GM23338 (cell line): Measurements from ENCODE around the gene COL9A1. TPM values are rescaled to one million over a fixed set of nuclear protein-coding genes. Genes with fewer than 3 reads are reported as not detected.

Source experiments
- ATAC-seq: fragments of 200-7000 bp; cut with Tn5 transposase; 3 replicates; pipeline ENCODE4 v1.9.1; 2020
- DNase-seq: peaks from one replicate; pipeline ENCODE4 v3.0.0-alpha.2; 2015; ENCODE audit warnings: low spot score
- H2AFZ ChIP-seq: fragments of 200-600 bp; sonication (generic); 2 replicates; pipeline ENCODE4 v1.8.0; 2016; ENCODE audit warnings: antibody characterized with exemption, mild to moderate bottlenecking, moderate library complexity
- H3F3A ChIP-seq: fragments of 200-600 bp; sonication (generic); replicated peaks from 2 replicates; pipeline ENCODE4 v1.8.0; 2017; ENCODE audit warnings: antibody characterized with exemption, mixed run types, low read depth
- H3K27ac ChIP-seq: fragments of 200-600 bp; sonication (generic); 2 replicates; pipeline ENCODE4 v1.6.1; 2016; ENCODE audit warnings: low read depth
- H3K27me3 ChIP-seq: fragments of 200-600 bp; sonication (generic); 2 replicates; pipeline ENCODE4 v1.8.0; 2016; ENCODE audit warnings: mild to moderate bottlenecking, mixed run types, moderate library complexity; ENCODE audit not compliant: insufficient read depth
- H3K36me3 ChIP-seq: fragments of 200-600 bp; sonication (generic); 2 replicates; pipeline ENCODE4 v1.8.0; 2016; ENCODE audit warnings: mild to moderate bottlenecking; ENCODE audit not compliant: insufficient read depth
- H3K4me1 ChIP-seq: fragments of 200-600 bp; sonication (generic); 2 replicates; pipeline ENCODE4 v1.8.0; 2016; ENCODE audit warnings: mild to moderate bottlenecking, moderate library complexity; ENCODE audit not compliant: insufficient read depth
- H3K4me2 ChIP-seq: fragments of 200-600 bp; sonication (generic); 2 replicates; pipeline ENCODE4 v1.7.1; 2017; ENCODE audit warnings: mixed run types
- H3K4me3 ChIP-seq: fragments of 200-600 bp; sonication (generic); 2 replicates; pipeline ENCODE4 v1.6.1; 2016; ENCODE audit warnings: mixed run types
- H3K79me2 ChIP-seq: fragments of 200-600 bp; sonication (generic); replicated peaks from 2 replicates; pipeline ENCODE4 v1.8.0; 2017; ENCODE audit warnings: mild to moderate bottlenecking; ENCODE audit not compliant: insufficient read depth
- H3K9me2 ChIP-seq: fragments of 200-600 bp; sonication (generic); 2 replicates; pipeline ENCODE4 v1.8.0; 2017; ENCODE audit not compliant: insufficient read depth
- H4K20me1 ChIP-seq: fragments of 200-600 bp; sonication (generic); replicated peaks from 2 replicates; pipeline ENCODE4 v1.8.0; 2017; ENCODE audit warnings: mild to moderate bottlenecking; ENCODE audit not compliant: insufficient read depth
- H3K27ac Mint-ChIP-seq: 2 replicates; pipeline ENCODE4 v1.8.0; 2020; ENCODE audit warnings: inconsistent platforms, mild to moderate bottlenecking, moderate library complexity, mixed read lengths
- H3K27me3 Mint-ChIP-seq: 3 replicates; pipeline ENCODE4 v1.8.0; 2022; ENCODE audit warnings: low read depth, mild to moderate bottlenecking, moderate library complexity, mixed read lengths, inconsistent platforms; ENCODE audit not compliant: insufficient read depth, poor library complexity
- H3K36me3 Mint-ChIP-seq: 3 replicates; pipeline ENCODE4 v1.8.0; 2021; ENCODE audit warnings: low read depth, mild to moderate bottlenecking, inconsistent platforms, moderate library complexity, mixed read lengths
- H3K4me1 Mint-ChIP-seq: 3 replicates; pipeline ENCODE4 v1.8.0; 2020; ENCODE audit warnings: mild to moderate bottlenecking, inconsistent platforms, mixed read lengths
- H3K4me3 Mint-ChIP-seq: 3 replicates; pipeline ENCODE4 v1.8.0; 2021; ENCODE audit warnings: moderate library complexity, mild to moderate bottlenecking, inconsistent platforms, mixed read lengths
- H3K9me3 Mint-ChIP-seq: 3 replicates; pipeline ENCODE4 v1.8.0; 2020; ENCODE audit warnings: moderate library complexity, mild to moderate bottlenecking, inconsistent platforms, mixed read lengths
- CREB1 ChIP-seq: fragments of 250-450 bp; sonication (Bioruptor Pico); IDR thresholded peaks from 2 replicates; pipeline ENCODE4 v1.5.0; 2020; ENCODE audit warnings: low read depth, mild to moderate bottlenecking, moderate library complexity
- EZH2 ChIP-seq: fragments of 200-600 bp; sonication (generic); IDR thresholded peaks from one replicate; pipeline ENCODE4 v1.8.0; 2017; ENCODE audit warnings: antibody characterized with exemption, mild to moderate bottlenecking, low read depth; ENCODE audit not compliant: unreplicated experiment
- NANOG ChIP-seq: IDR thresholded peaks from 2 replicates; pipeline ENCODE4 v1.6.1; 2016; ENCODE audit warnings: antibody characterized with exemption, borderline replicate concordance
- POLR2AphosphoS5 ChIP-seq: IDR thresholded peaks from 2 replicates; pipeline ENCODE4 v1.6.1; 2016; ENCODE audit warnings: antibody characterized with exemption, low read depth
- REST ChIP-seq: IDR thresholded peaks from one replicate; pipeline ENCODE4 v1.6.1; 2018; ENCODE audit warnings: antibody characterized with exemption; ENCODE audit not compliant: unreplicated experiment
- STAT1 ChIP-seq: IDR thresholded peaks from one replicate; pipeline ENCODE4 v1.6.1; 2016; ENCODE audit warnings: antibody characterized with exemption; ENCODE audit not compliant: unreplicated experiment
- ZNF114 ChIP-seq: fragments of 250-450 bp; sonication (Bioruptor Pico); IDR thresholded peaks from 2 replicates; pipeline ENCODE4 v1.5.0; 2020; ENCODE audit warnings: mild to moderate bottlenecking, moderate library complexity
- ZNF331 ChIP-seq: fragments of 250-450 bp; sonication (Bioruptor Pico); IDR thresholded peaks from 2 replicates; pipeline ENCODE4 v1.5.0; 2020; ENCODE audit warnings: low read depth, mild to moderate bottlenecking, moderate library complexity
- ZNF462 ChIP-seq: fragments of 250-450 bp; sonication (Bioruptor Pico); IDR thresholded peaks from 2 replicates; pipeline ENCODE4 v1.5.0; 2020; ENCODE audit warnings: mild to moderate bottlenecking, moderate library complexity
- polyA plus RNA-seq: library from polyadenylated mRNA; unstranded; fragments of >200 nt; fragmentation: Nextera tagmentation; extraction: Ambion mirVana; gene quantifications from 2 replicates; pipeline ENCODE4 v1.2.1, GENCODE V29; 2016
- total RNA-seq: library from RNA; depleted of rRNA; stranded (reverse); fragments of >200 nt; shearing (Covaris generic); gene quantifications from 2 replicates; pipeline ENCODE4 v1.2.3, GENCODE V29; 2014
- TF ChIP-seq, protein P1 (sequence below): IDR thresholded peaks from 2 replicates; pipeline ENCODE4 v1.6.1; 2016; ENCODE audit warnings: antibody characterized with exemption

COL9A1 gene
- total and polyA plus RNA-seq, 2 experiments from 2014 or later, result 16.0 to 20.3 TPM

GRCh38 chr6:70234561-70235236 is 68.2 kb downstream of the COL9A1 start (continued):
- TF ChIP-seq REST (no peak), STAT1 (no peak)

- Mint-ChIP-seq H3K27me3 (no peaks in the 10 kb centered on the region), H3K9me3 (no peaks in the 10 kb centered on the region), H3K27ac (no peak overlapping the region), H3K4me1 (peaks cover 6% of the 10 kb centered on the region; the same call in 2 of the 3 replicates), H3K4me3 (no peak overlapping the region), H3K36me3 (no peaks in the 10 kb centered on the region)
- H3K27me3 ChIP-seq, result no peaks in the 10 kb centered on the region
- no peaks in the 10 kb centered on the region for H3K9me2 ChIP-seq
- H3K79me2 ChIP-seq, result no peaks in the 10 kb centered on the region
- H3K36me3 ChIP-seq, result no peaks in the 10 kb centered on the region
- H3K4me2 ChIP-seq, result no peak overlapping the region
- no peak overlapping the region for H3K4me3 ChIP-seq
- H2AFZ ChIP-seq, result no peak overlapping the region
- no peaks in the 10 kb centered on the region for H3F3A ChIP-seq
- no peak overlapping the region for H3K27ac ChIP-seq
- H4K20me1 ChIP-seq, result no peaks in the 10 kb centered on the region
- no peaks in the 10 kb centered on the region; the same call in 1 of the 2 replicates for H3K4me1 ChIP-seq
- DNase-seq (no peak), ATAC-seq (no peak)
- no peak for TF ChIP-seq POLR2AphosphoS5
- TF ChIP-seq ZNF462 (CRISPR knock-in tag), result no peak
- TF ChIP-seq ZNF114 (CRISPR knock-in tag), result no peak
- no peak for TF ChIP-seq REST
- TF ChIP-seq EZH2, result no peak
- no peak for TF ChIP-seq CREB1 (CRISPR knock-in tag)
- TF ChIP-seq ZNF331, result no peak
- TF ChIP-seq NANOG, result no peak
- TF ChIP-seq, protein P1, sequence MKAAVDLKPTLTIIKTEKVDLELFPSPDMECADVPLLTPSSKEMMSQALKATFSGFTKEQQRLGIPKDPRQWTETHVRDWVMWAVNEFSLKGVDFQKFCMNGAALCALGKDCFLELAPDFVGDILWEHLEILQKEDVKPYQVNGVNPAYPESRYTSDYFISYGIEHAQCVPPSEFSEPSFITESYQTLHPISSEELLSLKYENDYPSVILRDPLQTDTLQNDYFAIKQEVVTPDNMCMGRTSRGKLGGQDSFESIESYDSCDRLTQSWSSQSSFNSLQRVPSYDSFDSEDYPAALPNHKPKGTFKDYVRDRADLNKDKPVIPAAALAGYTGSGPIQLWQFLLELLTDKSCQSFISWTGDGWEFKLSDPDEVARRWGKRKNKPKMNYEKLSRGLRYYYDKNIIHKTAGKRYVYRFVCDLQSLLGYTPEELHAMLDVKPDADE, result no peak
Measured at GRCh38 chr6:70231311-70231710, 71.6 kb downstream of the COL9A1 start.
